BJ (cell line): Measurements from ENCODE around the gene ACSF3. TPM values are rescaled to one million over a fixed set of nuclear protein-coding genes. Genes with fewer than 3 reads are reported as not detected.

Experiments
- CTCF ChIA-PET: fragments of 350-600 bp; formaldehyde crosslinking; extraction: SDS; loops from one replicate; lab custom pipeline; 2021; ENCODE audit warnings: antibody characterized with exemption, inconsistent platforms; lab: Yijun Ruan, JAX
- POLR2A ChIA-PET: fragments of 300-600 bp; sonication (Branson Sonifier 250); formaldehyde crosslinking; extraction: SDS; loops from one replicate; lab custom pipeline; 2021; ENCODE audit warnings: antibody characterized with exemption; lab: Charles Lee
- DNase-seq: peaks from one replicate; pipeline ENCODE4 v3.0.0-alpha.2; 2011; ENCODE audit warnings: low read depth
- H3K27me3 ChIP-seq: 2 replicates; pipeline ENCODE4 v1.6.0; 2011; ENCODE audit warnings: low read length; ENCODE audit not compliant: control insufficient read depth, insufficient read depth
- H3K36me3 ChIP-seq: 2 replicates; pipeline ENCODE4 v1.5.1; 2011; ENCODE audit warnings: low read length; ENCODE audit not compliant: control insufficient read depth, insufficient read depth
- H3K4me3 ChIP-seq: 2 replicates; pipeline ENCODE4 v1.5.1; 2011; ENCODE audit warnings: low read depth, mild to moderate bottlenecking, control low read depth, low read length
- CTCF ChIP-seq: IDR thresholded peaks from 2 replicates; pipeline ENCODE4 v1.5.1; 2011; ENCODE audit warnings: low read depth, mild to moderate bottlenecking, control low read depth, inconsistent platforms, low read length, moderate library complexity; ENCODE audit not compliant: insufficient read depth
- polyA plus RNA-seq: library from polyadenylated mRNA; depleted of rRNA; stranded (reverse); fragments of >200 nt; gene quantifications from 2 replicates; pipeline ENCODE4 v1.2.3, GENCODE V29; 2011

The ACSF3 gene
- polyA plus RNA-seq, 1 experiment, result 12.5 TPM

DNA sequence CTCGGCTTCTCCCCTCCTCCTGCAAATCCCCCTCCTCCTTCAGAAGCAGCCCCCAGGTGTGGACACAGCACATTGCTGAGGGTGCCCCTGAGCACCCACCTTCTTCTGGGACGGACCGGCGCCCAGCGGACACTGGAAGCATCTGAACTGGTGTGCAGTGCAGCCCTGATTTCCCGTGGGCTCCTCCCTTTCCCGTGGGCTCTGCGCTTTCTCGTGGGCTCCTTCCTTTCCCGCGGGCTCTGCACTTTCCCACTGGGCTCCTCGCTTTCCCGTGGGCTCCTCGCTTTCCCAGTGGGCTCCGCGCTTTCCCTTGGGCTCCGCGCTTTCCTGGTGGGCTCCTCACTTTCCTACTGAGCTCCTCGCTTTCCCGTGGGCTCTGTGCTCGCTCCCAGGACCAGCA lies 32.6 kb upstream of the ACSF3 start:
- POLR2A ChIA-PET, result no interaction called here
- Histone ChIP-seq H3K36me3 (no peaks in the 10 kb centered on the region), H3K4me3 (no peak overlapping the region), H3K27me3 (no peaks in the 10 kb centered on the region; the same call in 1 of the 2 replicates)
- DNase-seq, result no peak
- CTCF ChIA-PET, result no interaction called here
- TF ChIP-seq CTCF, result no peak

DNA sequence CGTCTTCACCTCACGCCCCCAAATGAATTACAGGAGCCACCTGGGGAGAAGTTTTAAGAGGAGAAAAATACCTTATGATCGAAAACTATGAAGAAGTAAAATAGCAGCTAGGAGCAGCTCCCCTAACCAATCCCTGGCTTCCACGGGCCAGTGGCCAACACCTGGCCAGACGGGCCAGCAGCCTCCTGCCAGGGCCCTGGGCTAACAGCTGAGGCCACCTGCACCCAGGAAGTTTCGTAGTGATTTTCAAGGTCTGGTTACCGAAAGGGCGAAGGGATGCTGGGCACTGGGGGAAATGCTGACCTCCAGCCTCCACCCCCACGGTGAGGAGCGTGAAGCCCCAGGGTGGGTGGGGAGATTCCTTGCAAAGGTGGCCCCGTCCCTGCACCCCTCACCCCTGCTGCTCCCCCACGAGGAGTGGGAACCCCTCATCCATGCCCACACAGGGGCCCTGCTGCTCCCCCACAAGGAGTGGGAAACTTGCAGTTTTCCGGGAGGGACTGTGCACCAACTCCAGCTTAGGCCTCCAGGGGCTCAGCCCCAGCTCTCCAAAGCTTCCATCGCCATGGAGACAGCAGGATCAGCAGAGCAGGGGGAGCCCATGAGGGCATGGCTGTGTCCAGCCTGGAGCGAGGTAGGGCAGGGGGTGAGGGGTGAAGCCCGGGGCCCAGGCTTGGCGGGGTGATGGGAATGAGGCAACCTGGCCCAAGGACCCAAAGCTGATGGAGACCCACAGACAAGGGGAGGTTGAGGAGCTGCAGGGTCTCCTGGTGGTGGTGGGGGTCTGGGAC lies 31.9 kb upstream of the ACSF3 start:
- no peak for TF ChIP-seq CTCF
- Histone ChIP-seq H3K36me3 (no peaks in the 10 kb centered on the region), H3K4me3 (no peak overlapping the region), H3K27me3 (peaks cover 1% of the 10 kb centered on the region)
- ChIA-PET POLR2A (no interaction called here), CTCF (no interaction called here)
- no peak for DNase-seq

- TF ChIP-seq CTCF, result no peak
- H3K27me3 ChIP-seq, result peaks cover 6% of the 10 kb centered on the region
- ChIA-PET CTCF (interaction anchor here (0.6 kb wide), 1 partner anchor 13 kb away, joined by 3 read pairs; no protein-coding TSS in a partner anchor), POLR2A (no interaction called here)
- no peak overlapping the region for H3K4me3 ChIP-seq
- no peaks in the 10 kb centered on the region for H3K36me3 ChIP-seq
- DNase-seq, result no peak
These were observed 31.0 kb upstream of the ACSF3 start for GRCh38 chr16:89062389-89063345.

GRCh38 chr16:89063768-89064320 lies 29.8 kb upstream of the ACSF3 start:
- no peak for TF ChIP-seq CTCF
- ChIA-PET POLR2A (no interaction called here), CTCF (no interaction called here)
- DNase-seq, result no peak
- no peaks in the 10 kb centered on the region for H3K36me3 ChIP-seq
- H3K4me3 ChIP-seq, result no peak overlapping the region
- peaks cover 7% of the 10 kb centered on the region for H3K27me3 ChIP-seq
